HUES48 (cell line): Measurements from ENCODE around the gene SYNE2.

Experiments used
- H3K27ac ChIP-seq: one replicate; pipeline ENCODE4 v1.7.0; 2013; ENCODE audit warnings: low read depth, low read length, inconsistent platforms
- H3K27me3 ChIP-seq: 2 replicates; pipeline ENCODE4 v1.6.1; 2013; ENCODE audit warnings: mild to moderate bottlenecking, low read length; ENCODE audit not compliant: control insufficient read depth, insufficient read depth
- H3K36me3 ChIP-seq: 2 replicates; pipeline ENCODE4 v1.6.1; 2013; ENCODE audit warnings: low read length; ENCODE audit not compliant: control insufficient read depth, insufficient read depth
- H3K4me1 ChIP-seq: 2 replicates; pipeline ENCODE4 v1.6.1; 2013; ENCODE audit warnings: mild to moderate bottlenecking, low read length; ENCODE audit not compliant: control insufficient read depth, insufficient read depth
- H3K4me3 ChIP-seq: 2 replicates; pipeline ENCODE4 v1.5.1; 2013; ENCODE audit warnings: mild to moderate bottlenecking, low read depth, low read length
- H3K9ac ChIP-seq: 2 replicates; pipeline ENCODE4 v1.6.1; 2013; ENCODE audit warnings: mild to moderate bottlenecking, low read depth, low read length, moderate library complexity
- H3K9me3 ChIP-seq: 2 replicates; pipeline ENCODE4 v1.6.1; 2013; ENCODE audit warnings: low read length; ENCODE audit not compliant: control insufficient read depth, insufficient read depth

The SYNE2 gene

DNA sequence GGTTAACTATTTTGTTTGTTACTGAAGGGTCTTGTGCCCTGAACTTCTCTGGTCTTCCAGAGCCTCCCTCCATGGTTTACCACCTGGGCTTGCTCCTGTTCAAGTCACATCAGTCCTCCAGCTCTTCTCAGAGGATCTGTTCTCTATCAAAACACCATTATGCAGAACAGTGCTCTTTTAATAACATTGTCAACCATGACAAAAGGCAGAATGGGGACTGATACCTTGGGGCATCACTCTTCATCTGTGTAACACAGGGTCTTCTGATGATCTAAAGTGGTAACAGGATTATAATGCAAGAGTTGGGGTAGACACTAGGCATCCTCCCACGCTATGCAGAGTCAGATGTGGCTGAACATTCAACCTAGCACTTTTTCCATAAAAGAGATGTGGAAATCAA lies 403.0 kb downstream of the SYNE2 start:
- H3K9ac ChIP-seq, result no peak overlapping the region
- H3K4me1 ChIP-seq, result no peaks in the 10 kb centered on the region
- no peak overlapping the region for H3K27ac ChIP-seq
- H3K36me3 ChIP-seq, result no peaks in the 10 kb centered on the region
- no peaks in the 10 kb centered on the region for H3K9me3 ChIP-seq
- H3K4me3 ChIP-seq, result no peak overlapping the region
- H3K27me3 ChIP-seq, result no peaks in the 10 kb centered on the region

GRCh38 chr14:64260418-64260817 lies 407.6 kb downstream of the SYNE2 start:
- no peak overlapping the region for H3K9ac ChIP-seq
- no peaks in the 10 kb centered on the region for H3K4me1 ChIP-seq
- H3K27me3 ChIP-seq, result no peaks in the 10 kb centered on the region
- no peaks in the 10 kb centered on the region for H3K9me3 ChIP-seq
- H3K4me3 ChIP-seq, result no peak overlapping the region
- H3K27ac ChIP-seq, result no peak overlapping the region
- no peaks in the 10 kb centered on the region for H3K36me3 ChIP-seq

DNA sequence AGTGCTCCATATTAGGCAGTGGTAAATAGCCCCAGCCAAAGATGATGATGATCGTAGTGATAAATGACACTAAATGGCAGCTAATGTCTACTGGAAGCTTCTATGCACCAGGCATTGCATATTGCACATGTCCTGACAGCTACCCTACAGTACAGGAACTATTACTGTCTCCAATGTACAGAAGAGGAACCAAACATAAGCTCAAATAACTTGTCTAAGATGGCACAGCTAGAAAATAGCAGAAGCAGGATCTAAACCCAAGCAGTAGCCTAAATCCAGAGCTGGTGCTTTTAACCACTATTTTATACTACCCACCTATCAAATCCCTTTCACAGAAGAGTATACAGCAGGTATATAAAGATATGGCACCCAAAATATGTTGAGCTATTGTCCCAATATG lies 412.4 kb downstream of the SYNE2 start:
- H3K9ac ChIP-seq, result no peak overlapping the region
- no peaks in the 10 kb centered on the region for H3K36me3 ChIP-seq
- H3K9me3 ChIP-seq, result no peaks in the 10 kb centered on the region
- no peaks in the 10 kb centered on the region for H3K27me3 ChIP-seq
- no peaks in the 10 kb centered on the region for H3K4me1 ChIP-seq
- H3K4me3 ChIP-seq, result no peak overlapping the region
- no peak overlapping the region for H3K27ac ChIP-seq

GRCh38 chr14:64266239-64266638 lies 413.4 kb downstream of the SYNE2 start:
- no peaks in the 10 kb centered on the region for H3K4me1 ChIP-seq
- H3K36me3 ChIP-seq, result no peaks in the 10 kb centered on the region
- no peaks in the 10 kb centered on the region for H3K9me3 ChIP-seq
- no peak overlapping the region for H3K9ac ChIP-seq
- H3K27me3 ChIP-seq, result no peaks in the 10 kb centered on the region
- H3K27ac ChIP-seq, result no peak overlapping the region
- no peak overlapping the region for H3K4me3 ChIP-seq

GRCh38 chr14:64272019-64272418 lies 419.2 kb downstream of the SYNE2 start:
- Histone ChIP-seq H3K4me1 (no peaks in the 10 kb centered on the region), H3K27me3 (no peaks in the 10 kb centered on the region), H3K9ac (no peak overlapping the region), H3K9me3 (no peaks in the 10 kb centered on the region), H3K4me3 (no peak overlapping the region), H3K36me3 (no peaks in the 10 kb centered on the region), H3K27ac (no peak overlapping the region)
